ENCODE data around the gene ANAPC4.

Gene ANAPC4

GRCh38 chr4:25450491-25450901 lies 73.4 kb downstream of the ANAPC4 start:
- TF ChIP-seq CTCF (IDR thresholded peaks at IDR 0.05; ENCODE audit: low read depth, low read length) = no peak
- Histone ChIP-seq H3K27me3 (0 out of 2 replicates have a peak, but pooled peaks cover 4% of the 10 kb centered on the region), H3K9me3 (no peaks in the 10 kb centered on the region), H3K36me3 (no peaks in the 10 kb centered on the region), H3K4me1 (no peaks in the 10 kb centered on the region), H3K4me3 (ENCODE audit: low read depth, low read length) (no peak overlapping the region)
- DNase-seq = no peak

- no peak for TF ChIP-seq CTCF (IDR thresholded peaks at IDR 0.05; ENCODE audit: low read depth, low read length)
- Histone ChIP-seq H3K4me3 (ENCODE audit: low read depth, low read length) (no peak overlapping the region), H3K27me3 (no peaks in the 10 kb centered on the region), H3K4me1 (no peaks in the 10 kb centered on the region), H3K9me3 (no peaks in the 10 kb centered on the region), H3K36me3 (no peaks in the 10 kb centered on the region)
- no peak for DNase-seq
Observed at GRCh38 chr4:25451676-25452075, 74.6 kb downstream of the ANAPC4 start.

GRCh38 chr4:25452081-25452480 lies 75.0 kb downstream of the ANAPC4 start:
- Histone ChIP-seq H3K36me3 (no peaks in the 10 kb centered on the region), H3K4me3 (ENCODE audit: low read depth, low read length) (no peak overlapping the region), H3K27me3 (no peaks in the 10 kb centered on the region), H3K9me3 (no peaks in the 10 kb centered on the region), H3K4me1 (no peaks in the 10 kb centered on the region)
- no peak for TF ChIP-seq CTCF (IDR thresholded peaks at IDR 0.05; ENCODE audit: low read depth, low read length)
- DNase-seq = no peak

GRCh38 chr4:25454476-25454875 lies 77.4 kb downstream of the ANAPC4 start:
- Histone ChIP-seq H3K36me3 (no peaks in the 10 kb centered on the region), H3K4me1 (no peaks in the 10 kb centered on the region), H3K4me3 (ENCODE audit: low read depth, low read length) (no peak overlapping the region), H3K9me3 (no peaks in the 10 kb centered on the region), H3K27me3 (no peaks in the 10 kb centered on the region)
- no peak for TF ChIP-seq CTCF (IDR thresholded peaks at IDR 0.05; ENCODE audit: low read depth, low read length)
- no peak for DNase-seq

GRCh38 chr4:25457053-25457715 lies 80.1 kb downstream of the ANAPC4 start:
- Histone ChIP-seq H3K4me3 (ENCODE audit: low read depth, low read length) (no peak overlapping the region), H3K9me3 (no peaks in the 10 kb centered on the region), H3K36me3 (no peaks in the 10 kb centered on the region), H3K4me1 (no peaks in the 10 kb centered on the region), H3K27me3 (no peaks in the 10 kb centered on the region)
- no peak for TF ChIP-seq CTCF (IDR thresholded peaks at IDR 0.05; ENCODE audit: low read depth, low read length)
- DNase-seq = no peak

- Histone ChIP-seq H3K4me1 (no peaks in the 10 kb centered on the region), H3K36me3 (no peaks in the 10 kb centered on the region), H3K9me3 (no peaks in the 10 kb centered on the region), H3K4me3 (ENCODE audit: low read depth, low read length) (no peak overlapping the region), H3K27me3 (no peaks in the 10 kb centered on the region)
- no peak for DNase-seq
- TF ChIP-seq CTCF (IDR thresholded peaks at IDR 0.05; ENCODE audit: low read depth, low read length) = no peak
Observed at GRCh38 chr4:25466966-25467697, 90.1 kb downstream of the ANAPC4 start.
